ENCODE data around the gene CENPP. TPM values are rescaled to one million over a fixed set of nuclear protein-coding genes. Genes with fewer than 3 reads are reported as not detected.

Gene CENPP
- total RNA-seq, 1 experiment from 2014 or later, result 15.6 TPM

- ChIA-PET CTCF (no interaction called here), POLR2A (ENCODE audit: low non-redundant PET) (no interaction called here)
- Histone ChIP-seq H3K4me3 (ENCODE audit: low read depth, low read length, poor library complexity, severe bottlenecking) (no peak overlapping the region), H3K36me3 (ENCODE audit: insufficient read depth, low read length, poor library complexity, severe bottlenecking) (peaks cover 35% of the 10 kb centered on the region), H3K27me3 (replicated peaks; ENCODE audit: insufficient read depth, low read depth, low read length, poor library complexity) (no peaks in the 10 kb centered on the region), H3K27ac (ENCODE audit: low read depth, low read length, poor library complexity, severe bottlenecking) (no peak overlapping the region), H3K9me3 (ENCODE audit: low read depth, low read length, poor library complexity, severe bottlenecking) (no peaks in the 10 kb centered on the region), H3K4me1 (ENCODE audit: insufficient read depth, low read length, poor library complexity, severe bottlenecking) (no peaks in the 10 kb centered on the region)
- DNase-seq (ENCODE audit: low spot score), result no peak
- no TSS peak for BruUV-seq (replicated peaks)
- TF ChIP-seq EZH2 (IDR thresholded peaks at IDR 0.05; ENCODE audit: borderline replicate concordance, low read depth, low read length, poor library complexity, severe bottlenecking) (no peak), CTCF (conservative IDR thresholded peaks at IDR 0.05; ENCODE audit: low read depth, low read length) (no peak)
- intact Hi-C loops (cut with micrococcal nuclease; ENCODE audit: unreplicated experiment), result no loop called here
Observed at GRCh38 chr9:92645041-92645440, 319.3 kb downstream of the CENPP start.

- ChIA-PET POLR2A (ENCODE audit: low non-redundant PET) (no interaction called here), CTCF (no interaction called here)
- TF ChIP-seq EZH2 (IDR thresholded peaks at IDR 0.05; ENCODE audit: borderline replicate concordance, low read depth, low read length, poor library complexity, severe bottlenecking) (no peak), CTCF (conservative IDR thresholded peaks at IDR 0.05; ENCODE audit: low read depth, low read length) (no peak)
- DNase-seq (ENCODE audit: low spot score), result no peak
- Histone ChIP-seq H3K4me3 (ENCODE audit: low read depth, low read length, poor library complexity, severe bottlenecking) (no peak overlapping the region), H3K27ac (ENCODE audit: low read depth, low read length, poor library complexity, severe bottlenecking) (no peak overlapping the region), H3K4me1 (ENCODE audit: insufficient read depth, low read length, poor library complexity, severe bottlenecking) (no peaks in the 10 kb centered on the region), H3K27me3 (replicated peaks; ENCODE audit: insufficient read depth, low read depth, low read length, poor library complexity) (no peaks in the 10 kb centered on the region), H3K9me3 (ENCODE audit: low read depth, low read length, poor library complexity, severe bottlenecking) (no peaks in the 10 kb centered on the region), H3K36me3 (ENCODE audit: insufficient read depth, low read length, poor library complexity, severe bottlenecking) (peaks cover 32% of the 10 kb centered on the region)
- no TSS peak for BruUV-seq (replicated peaks)
- intact Hi-C loops (cut with micrococcal nuclease; ENCODE audit: unreplicated experiment), result no loop called here
Observed at GRCh38 chr9:92647671-92648473, 322.1 kb downstream of the CENPP start.

GRCh38 chr9:92648474-92648971, 322.8 kb downstream of the CENPP start:
- no peaks in the 10 kb centered on the region for H3K4me1 ChIP-seq (ENCODE audit: insufficient read depth, low read length, poor library complexity, severe bottlenecking)
- H3K9me3 ChIP-seq (ENCODE audit: low read depth, low read length, poor library complexity, severe bottlenecking), result no peaks in the 10 kb centered on the region
- peaks cover 26% of the 10 kb centered on the region for H3K36me3 ChIP-seq (ENCODE audit: insufficient read depth, low read length, poor library complexity, severe bottlenecking)
- CTCF ChIA-PET, result interaction anchor here (0.6 kb wide), 1 partner anchor 1526 kb away, joined by 3 read pairs; no protein-coding TSS in a partner anchor
- no TSS peak for BruUV-seq (replicated peaks)
- H3K27me3 ChIP-seq (replicated peaks; ENCODE audit: insufficient read depth, low read depth, low read length, poor library complexity), result no peaks in the 10 kb centered on the region
- POLR2A ChIA-PET (ENCODE audit: low non-redundant PET), result no interaction called here
- TF ChIP-seq CTCF (conservative IDR thresholded peaks at IDR 0.05; ENCODE audit: low read depth, low read length) (no peak), EZH2 (IDR thresholded peaks at IDR 0.05; ENCODE audit: borderline replicate concordance, low read depth, low read length, poor library complexity, severe bottlenecking) (no peak)
- intact Hi-C loops (cut with micrococcal nuclease; ENCODE audit: unreplicated experiment), result no loop called here
- no peak for DNase-seq (ENCODE audit: low spot score)
- H3K27ac ChIP-seq (ENCODE audit: low read depth, low read length, poor library complexity, severe bottlenecking), result no peak overlapping the region
- no peak overlapping the region for H3K4me3 ChIP-seq (ENCODE audit: low read depth, low read length, poor library complexity, severe bottlenecking)

Data from A673 (cell line).